Activated CD4-positive, alpha-beta T cell treated with anti-CD3 and anti-CD28 coated beads for 4 hours (primary cell): ENCODE data around the gene PARP14.
"Not testable (repeated sequence)": the region's sequence is repeated elsewhere in the genome, so short reads cannot be mapped to it uniquely, and the experiment has no call there.

Source experiments
- DNase-seq, 2 donors: peaks; one replicate each; pipeline ENCODE4 v3.0.0-alpha.2; 2020

PARP14 gene

DNA sequence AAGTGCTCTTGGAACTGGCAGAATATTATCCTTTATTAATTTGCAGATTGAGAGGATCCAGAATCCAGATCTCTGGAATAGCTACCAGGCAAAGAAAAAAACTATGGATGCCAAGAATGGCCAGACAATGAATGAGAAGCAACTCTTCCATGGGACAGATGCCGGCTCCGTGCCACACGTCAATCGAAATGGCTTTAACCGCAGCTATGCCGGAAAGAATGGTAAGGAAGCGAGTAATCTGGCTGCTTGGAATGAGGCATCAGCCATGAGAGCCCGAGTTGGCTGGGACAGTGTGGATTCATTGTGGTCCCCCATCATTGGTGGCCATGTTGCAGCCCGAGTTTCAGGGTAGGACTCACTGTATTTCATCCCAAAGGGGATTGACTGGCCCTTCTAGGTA is 47.1 kb downstream of the PARP14 start:
- no peak for DNase-seq

DNA sequence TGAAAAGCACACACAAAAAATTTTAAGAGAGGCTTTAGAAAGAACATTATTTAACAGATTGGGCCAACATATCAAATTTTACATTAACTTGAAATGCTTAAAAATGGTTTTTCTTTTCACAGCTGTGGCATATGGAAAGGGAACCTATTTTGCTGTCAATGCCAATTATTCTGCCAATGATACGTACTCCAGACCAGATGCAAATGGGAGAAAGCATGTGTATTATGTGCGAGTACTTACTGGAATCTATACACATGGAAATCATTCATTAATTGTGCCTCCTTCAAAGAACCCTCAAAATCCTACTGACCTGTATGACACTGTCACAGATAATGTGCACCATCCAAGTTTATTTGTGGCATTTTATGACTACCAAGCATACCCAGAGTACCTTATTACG is 47.5 kb downstream of the PARP14 start:
- no peak for DNase-seq

DNA sequence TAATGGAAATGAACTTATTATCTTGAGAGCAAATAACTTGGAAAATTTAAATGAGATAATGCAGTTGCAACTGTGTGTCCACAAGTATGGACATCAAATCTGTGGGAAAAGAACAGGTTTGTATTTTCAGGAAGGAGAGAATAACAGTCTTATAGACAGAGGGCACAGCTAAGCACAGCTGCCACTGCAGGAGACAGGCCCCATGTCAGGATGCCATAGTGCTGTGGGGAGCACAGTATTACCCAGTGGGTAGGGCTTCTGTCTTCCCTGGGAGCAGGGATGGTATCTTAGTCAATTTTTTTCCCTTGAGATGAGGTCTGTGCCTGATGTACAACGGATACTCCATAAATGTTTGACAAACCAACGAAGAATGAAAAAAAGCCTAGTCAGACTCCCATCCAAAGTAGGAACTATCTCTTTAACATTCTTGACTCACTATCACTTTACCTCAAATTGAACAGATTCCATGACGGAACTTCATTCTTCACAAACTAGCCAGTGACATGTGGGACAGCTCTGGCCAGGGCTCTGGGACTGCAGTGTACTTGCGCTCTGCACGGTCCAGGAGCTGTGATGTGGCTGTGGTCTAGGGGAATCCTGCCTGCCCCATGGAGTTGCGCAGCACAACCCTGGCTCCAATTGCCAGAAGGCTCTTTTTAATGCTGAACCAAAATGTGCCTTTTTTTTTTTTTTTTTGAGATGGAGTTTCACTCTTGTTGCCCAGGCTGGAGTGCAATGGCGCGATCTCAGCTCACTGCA is 48.3 kb downstream of the PARP14 start:
- DNase-seq: no peak

DNA sequence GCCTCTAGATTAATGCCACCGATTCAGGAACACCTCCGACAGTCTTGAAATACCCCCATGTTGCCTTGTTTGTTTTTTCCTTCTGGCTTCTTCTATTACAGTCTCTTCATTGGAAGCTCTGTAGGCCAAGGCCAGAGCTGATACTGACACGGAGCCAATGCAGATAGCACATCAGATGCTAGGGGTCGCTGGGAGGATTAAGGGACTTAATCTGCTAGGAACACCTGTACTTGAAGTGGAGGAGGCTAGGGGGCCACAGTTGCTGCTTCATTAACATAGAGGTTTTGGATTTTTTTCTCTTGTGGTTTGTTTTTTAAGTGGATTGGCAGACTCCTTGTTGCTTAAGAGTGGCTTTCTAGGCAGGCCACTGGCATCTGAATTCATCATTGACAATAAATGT is 49.6 kb downstream of the PARP14 start:
- no peak for DNase-seq

DNA sequence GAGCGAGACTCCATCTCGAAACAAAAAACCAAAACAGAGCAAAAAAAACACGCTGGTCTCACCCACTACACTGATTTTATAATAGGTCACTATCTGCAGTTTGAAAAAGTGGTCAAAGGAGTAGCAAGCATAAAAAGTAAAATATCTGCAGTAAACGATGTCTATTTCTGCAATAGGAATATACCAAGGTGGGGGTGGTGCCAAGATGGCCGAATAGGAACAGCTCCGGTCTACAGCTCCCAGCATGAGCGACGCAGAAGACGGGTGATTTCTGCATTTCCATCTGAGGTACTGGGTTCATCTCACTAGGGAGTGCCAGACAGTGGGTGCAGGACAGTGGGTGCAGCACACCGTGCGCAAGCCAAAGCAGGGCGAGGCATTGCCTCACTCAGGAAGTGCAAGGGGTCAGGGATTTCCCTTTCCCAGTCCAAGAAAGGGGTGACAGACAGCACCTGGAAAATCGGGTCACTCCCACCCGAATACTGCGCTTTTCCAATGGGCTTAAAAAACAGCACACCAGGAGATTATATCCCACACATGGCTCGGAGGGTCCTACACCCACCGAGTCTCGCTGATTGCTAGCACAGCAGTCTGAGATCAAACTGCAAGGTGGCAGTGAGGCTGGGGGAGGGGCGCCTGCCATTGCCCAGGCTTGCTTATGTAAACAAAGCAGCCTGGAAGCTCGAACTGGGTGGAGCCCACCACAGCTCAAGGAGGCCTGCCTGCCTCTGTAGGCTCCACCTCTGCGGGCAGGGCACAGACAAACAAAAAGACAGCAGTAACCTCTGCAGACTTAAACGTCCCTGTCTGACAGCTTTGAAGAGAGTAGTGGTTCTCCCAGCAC is 52.3 kb downstream of the PARP14 start:
- DNase-seq: not testable (repeated sequence)

DNA sequence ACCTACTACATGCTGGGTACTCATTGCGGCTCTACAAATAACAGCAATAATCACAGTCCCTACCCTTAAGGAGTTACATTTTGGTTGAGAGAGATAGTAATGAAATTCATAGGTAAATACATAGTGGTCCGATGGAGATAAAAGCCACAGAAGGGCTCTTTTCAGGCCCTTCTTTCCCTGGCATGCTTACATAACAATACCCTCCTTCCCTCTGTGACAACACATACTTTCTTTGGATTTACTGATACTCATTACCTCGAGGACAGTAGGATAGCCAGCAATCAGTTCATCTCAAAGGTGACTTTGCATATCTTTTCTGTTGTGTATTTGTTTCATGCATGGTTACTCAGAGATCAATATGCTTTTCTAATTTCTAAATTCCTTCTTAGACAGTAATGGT is 58.5 kb downstream of the PARP14 start:
- no peak for DNase-seq

DNA sequence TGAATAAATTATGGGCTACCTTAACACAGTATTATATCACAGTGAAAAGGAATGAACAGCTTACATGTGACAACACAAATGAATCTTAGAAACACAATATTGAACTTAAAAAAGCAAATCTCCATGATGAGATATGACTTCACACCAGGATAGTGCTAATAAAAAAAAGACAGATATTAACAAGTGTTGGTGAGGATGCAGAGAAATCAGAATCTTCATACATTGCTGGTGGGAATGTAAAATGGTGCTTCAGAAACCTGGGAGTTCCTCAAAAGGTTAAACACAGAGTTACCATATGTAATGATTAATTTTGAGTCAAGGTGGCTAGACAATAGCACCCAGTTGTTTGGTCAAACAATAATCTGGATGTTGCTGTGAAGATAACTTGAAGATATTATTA is 61.6 kb downstream of the PARP14 start:
- no peak for DNase-seq

DNA sequence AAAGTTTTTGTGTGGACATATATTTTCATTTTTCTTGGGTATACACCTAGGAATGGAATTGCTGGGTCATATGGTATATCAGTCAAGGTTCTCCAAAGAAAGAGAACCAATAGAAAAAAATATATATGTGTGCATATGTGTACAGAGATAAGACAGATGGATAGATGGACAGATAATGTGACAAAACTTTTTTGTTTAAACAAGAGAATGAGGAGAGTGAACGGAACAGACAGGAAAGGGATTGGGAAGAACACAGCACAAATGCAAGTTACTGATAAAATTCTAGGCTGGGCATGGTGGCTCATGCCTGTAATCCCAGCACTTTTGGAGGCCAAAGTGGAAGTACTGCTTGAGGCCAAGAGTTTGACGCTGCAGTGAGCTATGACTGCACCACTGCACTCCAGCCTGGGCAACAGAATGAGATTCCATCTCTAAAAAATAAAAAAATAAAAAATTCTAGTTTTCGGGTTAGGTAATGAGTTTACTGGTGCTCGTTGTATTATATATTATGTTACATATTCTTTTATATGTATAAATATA is 63.0 kb downstream of the PARP14 start:
- no peak for DNase-seq

DNA sequence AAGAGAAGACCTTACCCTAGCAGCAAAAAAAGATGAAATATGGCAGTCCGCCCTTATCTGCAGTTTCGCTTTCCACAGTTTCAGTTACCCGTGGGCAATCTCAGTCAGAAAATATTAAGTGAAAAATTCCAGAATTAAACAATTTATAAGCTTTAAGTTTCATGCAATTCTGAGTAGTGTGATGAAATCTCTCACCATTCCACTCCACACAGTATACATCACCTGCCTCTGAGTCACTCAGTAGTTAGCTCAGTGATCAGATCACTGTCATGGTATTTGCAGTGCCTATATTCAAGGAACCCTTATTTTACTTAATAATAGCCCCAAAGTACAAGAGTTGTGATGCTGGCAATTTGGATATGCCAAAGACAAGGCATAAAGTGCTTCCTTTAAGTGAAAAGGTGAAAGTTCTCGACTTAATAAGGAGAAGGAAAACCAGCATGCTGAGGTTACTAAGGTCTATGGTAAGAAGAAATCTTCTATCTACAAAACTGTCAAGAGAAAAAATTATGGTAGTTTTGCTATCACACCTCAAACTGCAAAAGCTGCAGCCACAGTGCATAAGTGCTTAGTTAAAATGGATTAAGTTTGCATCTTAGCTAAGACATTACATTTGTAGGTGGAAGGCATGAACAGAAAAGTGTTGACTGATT is 64.9 kb downstream of the PARP14 start:
- DNase-seq: no peak

DNA sequence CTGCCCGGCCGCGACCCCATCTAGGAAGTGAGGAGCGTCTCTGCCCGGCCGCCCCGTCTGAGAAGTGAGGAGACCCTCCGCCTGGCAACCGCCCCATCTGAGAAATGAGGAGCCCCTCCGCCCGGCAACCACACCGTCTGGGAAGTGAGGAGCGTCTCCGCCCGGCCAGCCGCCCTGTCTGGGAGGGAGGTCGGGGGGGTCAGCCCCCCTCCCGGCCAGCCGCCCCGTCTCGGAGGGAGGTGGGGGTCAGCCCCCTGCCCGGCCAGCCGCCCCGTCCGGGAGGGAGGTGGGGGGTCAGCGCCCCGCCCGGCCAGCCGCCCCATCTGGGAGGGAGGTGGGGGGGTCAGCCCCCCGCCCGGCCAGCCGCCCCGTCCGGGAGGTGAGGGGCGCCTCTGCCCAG is 66.7 kb downstream of the PARP14 start:
- not testable (repeated sequence) for DNase-seq

DNA sequence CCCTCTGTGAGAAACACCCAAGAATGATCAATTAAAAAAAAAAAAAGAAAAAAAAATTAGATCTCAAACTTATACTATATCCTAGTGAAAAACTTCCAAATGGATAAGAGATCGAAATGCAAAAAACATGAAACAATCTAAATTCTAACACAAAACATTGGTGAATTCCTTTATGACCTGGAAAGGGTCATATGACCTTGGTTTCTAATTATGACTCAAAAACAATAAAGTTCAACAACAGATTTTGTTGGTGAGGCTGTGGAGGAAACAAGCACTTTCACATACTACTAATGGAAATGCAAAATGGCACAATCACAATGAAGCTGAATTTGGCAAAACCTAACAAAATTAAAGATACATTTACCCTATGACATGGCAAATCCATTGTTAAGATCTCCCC is 67.7 kb downstream of the PARP14 start:
- DNase-seq: no peak

DNA sequence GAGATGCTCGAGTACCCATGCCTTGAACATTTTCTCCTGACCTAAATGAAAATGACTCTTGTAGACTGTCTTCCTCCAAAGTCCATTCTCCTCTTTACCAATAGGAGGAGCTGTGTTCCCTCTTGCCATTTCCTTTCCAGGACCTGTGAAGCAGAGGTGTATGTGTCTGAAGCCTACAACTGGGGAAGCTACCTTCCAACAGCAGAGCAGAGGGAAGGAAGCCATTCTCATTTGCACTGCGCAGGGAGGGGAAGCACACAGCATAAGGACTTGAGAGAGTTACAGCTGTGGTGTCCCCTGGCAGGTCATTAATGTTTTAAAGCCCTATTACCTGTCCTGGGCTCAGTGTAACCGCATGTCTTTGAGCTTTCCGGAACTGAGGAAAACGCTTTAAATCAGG is 74.3 kb downstream of the PARP14 start:
- DNase-seq: peak in 1 of 2 donors; percentile 13

DNA sequence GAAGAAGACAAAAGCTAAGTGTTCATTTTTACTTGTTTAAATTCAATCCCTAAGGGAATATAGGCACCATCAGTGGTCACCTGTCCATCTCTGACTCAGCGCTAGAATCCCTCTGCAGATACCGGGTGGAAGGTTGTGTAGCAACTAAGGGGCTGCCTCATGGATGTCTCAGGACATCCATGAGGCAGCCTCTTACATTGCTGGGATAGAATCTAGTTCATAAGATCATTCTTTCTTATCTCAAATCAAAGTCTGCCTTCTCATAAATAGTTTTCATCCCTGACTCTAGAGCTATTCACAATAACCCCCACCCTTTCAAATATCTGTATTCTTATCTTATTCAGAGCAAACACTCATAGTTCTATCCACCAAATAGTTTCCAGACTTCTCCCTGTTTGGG is 74.9 kb downstream of the PARP14 start:
- DNase-seq: no peak

DNA sequence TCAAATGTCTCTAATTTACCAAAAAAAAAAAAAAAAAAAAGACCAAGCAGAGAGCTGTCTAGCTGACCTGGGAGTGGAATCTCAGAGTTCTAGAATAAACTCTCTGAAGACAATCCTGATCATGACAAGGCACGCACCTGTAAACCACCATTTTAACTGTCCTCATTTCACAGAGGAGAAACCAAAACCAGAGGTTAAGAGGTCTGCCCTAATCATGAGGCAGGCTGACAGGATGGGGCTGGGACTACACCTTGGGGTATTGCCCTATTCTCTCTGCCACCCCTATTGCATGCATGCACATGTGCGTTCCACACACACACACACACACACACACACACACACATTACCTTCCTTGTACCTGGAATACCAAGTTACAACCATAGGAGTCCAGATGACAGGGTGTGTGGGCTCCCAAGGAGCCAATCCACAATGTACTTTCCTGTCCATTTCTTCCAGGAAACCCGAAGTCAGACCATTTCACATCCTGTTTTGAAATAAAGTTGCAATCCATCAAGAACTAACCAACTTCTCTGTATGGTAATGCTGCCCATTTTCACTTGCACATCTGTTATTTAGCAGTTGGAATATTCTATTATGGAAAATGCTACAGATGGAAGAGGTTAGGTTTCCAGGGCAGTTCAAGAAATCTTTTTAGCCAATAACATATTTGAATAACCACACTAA is 78.4 kb downstream of the PARP14 start:
- DNase-seq: no peak

DNA sequence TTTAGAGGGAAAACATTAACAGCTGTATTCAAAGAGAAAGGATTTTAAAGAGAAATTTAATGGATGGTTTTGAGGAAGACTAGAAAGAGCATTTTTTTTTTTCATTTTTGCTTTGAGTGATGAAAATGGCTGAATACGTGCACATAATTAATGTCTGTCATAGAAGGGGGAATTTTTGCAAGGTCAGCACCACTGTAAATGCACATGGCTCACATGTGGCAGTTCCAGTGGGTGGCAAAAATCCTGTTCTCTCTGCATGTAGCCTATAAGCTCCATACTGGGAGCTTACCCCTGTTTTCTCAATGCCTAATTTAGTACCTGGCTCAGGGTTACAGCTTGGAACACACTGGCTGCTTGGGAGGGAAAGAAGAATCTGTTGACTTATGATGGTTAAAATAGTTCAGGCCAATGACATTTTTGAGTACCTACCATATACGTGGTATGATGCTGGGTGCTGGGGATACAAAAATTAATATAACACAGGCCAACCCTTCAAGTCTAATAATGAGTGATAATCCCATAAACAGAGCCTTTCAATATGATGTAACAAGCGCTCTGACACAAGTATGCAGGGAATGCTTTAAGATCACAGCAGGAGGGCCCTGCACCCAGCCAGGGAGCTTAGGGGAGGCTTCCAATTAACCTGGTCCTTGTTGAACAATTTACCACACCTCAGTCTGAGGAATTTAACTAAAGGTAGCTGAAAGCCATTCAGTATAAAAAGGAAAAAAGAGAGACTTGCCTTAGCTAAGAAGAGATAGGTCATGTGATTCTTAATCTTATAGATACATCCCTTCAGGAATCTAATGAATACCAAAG is 80.0 kb downstream of the PARP14 start:
- no peak for DNase-seq

DNA sequence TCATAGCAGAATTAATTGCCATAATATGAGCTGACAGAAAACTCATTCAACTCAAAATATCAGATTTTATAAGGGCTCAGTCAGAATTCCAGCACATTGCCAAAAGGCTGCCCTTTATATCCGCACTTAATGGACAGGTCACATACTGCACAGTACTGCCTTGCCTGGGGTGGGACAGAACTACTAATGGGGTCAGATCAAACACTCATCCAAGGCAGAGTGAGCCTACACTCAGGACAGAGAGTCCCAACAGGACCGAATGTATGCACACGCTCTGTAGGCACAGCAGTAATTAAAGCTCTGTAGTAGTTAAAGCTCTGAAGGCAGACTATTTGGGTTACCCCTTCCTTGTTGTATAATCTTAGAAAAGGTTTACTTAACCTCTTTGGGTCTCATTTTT is 85.8 kb downstream of the PARP14 start:
- DNase-seq: no peak

DNA sequence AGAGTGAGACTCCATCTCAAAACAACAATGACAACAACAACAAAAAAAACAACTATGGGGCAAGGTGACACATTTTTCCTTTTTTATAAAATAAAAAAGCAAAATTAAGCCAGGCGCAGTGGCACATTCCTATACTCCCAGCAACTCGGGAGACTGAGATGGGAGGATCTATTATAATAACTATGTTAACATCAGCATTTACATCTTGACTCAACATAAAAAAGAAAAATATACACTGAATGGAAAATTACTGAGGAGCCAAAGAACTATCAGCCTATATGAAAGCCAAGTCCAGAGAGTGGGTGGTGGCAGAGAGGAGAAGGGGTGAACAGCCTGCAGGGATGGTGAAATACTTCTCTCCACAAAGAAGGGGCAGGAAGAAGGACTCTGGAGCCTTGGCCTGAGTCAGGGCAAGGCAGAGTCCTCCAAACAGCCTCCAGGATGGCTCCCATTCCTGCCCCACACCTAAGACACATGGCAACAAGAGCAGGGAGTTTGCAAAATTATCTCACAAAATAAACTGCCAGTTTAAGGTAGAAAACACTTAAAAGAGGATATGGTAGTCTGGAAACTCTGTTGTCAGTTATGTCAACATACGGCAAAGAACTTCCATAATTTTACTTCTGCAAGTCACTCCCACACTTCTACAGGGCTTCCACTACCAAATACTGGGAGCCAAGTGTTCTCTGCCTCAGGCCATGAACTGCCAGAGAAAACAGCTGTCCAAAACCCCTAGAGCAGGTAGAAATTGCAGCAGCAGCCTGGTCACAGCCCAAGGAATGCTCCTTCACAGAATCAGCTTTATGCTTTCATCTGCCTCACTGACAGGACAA is 87.1 kb downstream of the PARP14 start:
- DNase-seq: no peak

DNA sequence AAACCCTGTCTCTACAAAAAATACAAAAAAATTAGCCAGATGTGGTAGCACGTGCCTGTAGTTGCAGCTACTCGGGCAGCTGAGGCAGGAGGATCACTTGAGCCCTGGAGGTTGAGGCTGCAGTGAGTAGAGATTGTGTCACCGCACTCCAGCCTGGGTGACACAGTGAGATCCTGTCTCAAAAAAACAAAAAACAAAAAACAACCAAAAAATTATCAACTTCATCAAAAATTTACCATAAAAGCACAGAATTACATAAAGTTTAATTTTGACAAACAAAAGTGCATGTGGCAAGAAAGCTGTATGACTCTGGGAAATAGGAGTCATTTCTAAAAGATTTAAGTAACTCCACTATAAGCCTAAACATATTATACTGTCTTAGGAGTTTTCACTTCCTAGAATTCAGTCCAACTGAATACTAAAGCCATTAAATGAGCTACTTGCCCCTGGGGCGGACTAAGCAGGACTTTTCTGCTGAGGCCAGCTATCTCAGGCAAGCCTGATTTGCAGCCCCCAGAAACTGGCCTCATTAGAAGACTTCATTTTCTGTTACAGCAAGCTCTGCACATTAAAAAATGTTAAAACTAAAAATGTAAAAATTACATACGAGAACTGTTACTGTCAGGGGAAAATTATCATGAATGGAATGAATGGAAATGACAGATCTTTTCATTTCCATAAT is 90.0 kb downstream of the PARP14 start:
- DNase-seq: no peak

DNA sequence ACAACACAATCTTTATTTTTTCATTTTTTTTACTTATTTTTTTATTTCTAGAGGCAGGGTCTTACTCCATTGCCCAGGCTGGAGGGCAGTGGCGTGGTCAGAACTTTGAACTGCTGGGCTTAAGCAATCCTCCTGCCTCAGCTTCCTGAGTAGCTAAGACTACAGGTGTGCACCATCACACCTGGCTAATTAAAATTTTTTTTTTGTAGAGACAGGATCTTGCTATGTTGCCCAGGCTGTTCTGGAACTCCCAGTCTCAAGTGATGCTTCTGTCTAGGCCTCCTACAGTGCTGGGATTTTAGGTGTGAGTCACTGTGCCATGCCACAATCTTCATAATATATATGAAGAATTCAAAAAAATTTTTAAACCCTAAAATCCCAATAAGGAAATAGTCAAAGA is 92.2 kb downstream of the PARP14 start:
- DNase-seq: no peak

DNA sequence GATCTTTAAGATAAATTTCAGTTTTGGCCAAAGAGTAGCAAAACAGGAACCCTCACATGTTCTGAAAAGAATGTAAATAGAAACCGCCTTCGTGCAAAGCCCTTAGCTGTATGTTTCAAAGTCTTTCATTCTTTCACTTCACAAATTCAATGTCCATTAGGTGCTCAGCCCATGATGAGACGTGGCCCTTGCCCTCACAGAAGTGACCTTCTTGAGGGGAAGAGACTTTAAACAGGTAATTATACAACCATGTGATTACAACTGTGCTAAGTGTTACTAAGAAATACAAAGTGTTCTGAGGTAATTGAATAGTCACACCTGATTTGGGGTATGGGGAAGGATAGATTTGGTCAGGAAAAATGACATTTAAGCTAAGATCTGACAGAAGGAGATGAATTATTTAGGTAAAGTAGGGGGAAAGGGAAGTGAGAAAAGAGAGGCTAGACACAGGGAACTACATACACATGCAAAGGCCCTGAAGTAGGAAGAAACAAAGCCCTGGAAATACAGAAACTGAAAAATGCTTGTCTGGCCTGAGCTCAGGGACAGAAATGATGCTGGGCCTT is 93.4 kb downstream of the PARP14 start:
- no peak for DNase-seq
